Measurements from ENCODE around the gene ANKRD39.
A peak's percentile ranks its signal among the peaks of the same experiment; 100 is the strongest.

- no peak for TF ChIP-seq CTCF (IDR thresholded peaks at IDR 0.05)
- peak; percentile 48; the same call in 1 of the 2 replicates for TF ChIP-seq POLR2AphosphoS5 (IDR thresholded peaks at IDR 0.05; ENCODE audit: low read depth, low read length)
- TF ChIP-seq REST (IDR thresholded peaks at IDR 0.05; ENCODE audit: insufficient read depth in 1 of 2, low read depth in 2 of 2, low read length in 1 of 2): no peak
- TF ChIP-seq SIN3A (IDR thresholded peaks at IDR 0.05; ENCODE audit: borderline replicate concordance, insufficient read depth, low read depth, low read length): no peak
Observed at GRCh38 chr2:96869822-96870625, 12.2 kb upstream of the ANKRD39 start, which contains the start of gene SEMA4C.
